T-cell (primary cell): ENCODE measurements around the gene LAYN. TPM values are rescaled to one million over a fixed set of nuclear protein-coding genes. Genes with fewer than 3 reads are reported as not detected.
A peak's percentile ranks its signal among the peaks of the same experiment; 100 is the strongest.

Experiments
- ATAC-seq, 4 experiments: fragments of 200-7000 bp in 3 of 4; fragments of 150-1000 bp in 1 of 4; cut with Tn5 transposase; replicated peaks in 1 of 4; 1 replicate in 3 of 4; 2 replicates in 1 of 4; pipeline ENCODE4 v1.10.0; 2021; ENCODE audit warnings: moderate library complexity in 3 of 4, mild to moderate bottlenecking in 2 of 4, moderate number of reproducible peaks in 1 of 4
- CTCF ChIA-PET, 2 donors: fragments of 300-600 bp; sonication (Branson Sonifier 250); formaldehyde crosslinking; loops; one replicate each; lab custom pipeline; 2022; ENCODE audit warnings: antibody characterized with exemption in 2 of 2; lab: Charles Lee
- POLR2A ChIA-PET, 2 donors: fragments of 300-600 bp; sonication (Branson Sonifier 250); formaldehyde crosslinking; loops; one replicate each; lab custom pipeline; 2022; ENCODE audit warnings: antibody characterized with exemption in 2 of 2; lab: Charles Lee
- DNase-seq, 35 experiments: peaks; one replicate each; pipeline versions ENCODE4 v3.0.0 to v3.0.0-alpha.2; 2013 to 2023
- H3K27ac ChIP-seq: one replicate; pipeline ENCODE4 v1.5.1; 2013; ENCODE audit warnings: low read length
- H3K27me3 ChIP-seq, 2 experiments: replicated peaks in 1 of 2; 1 replicate in 1 of 2; 2 replicates in 1 of 2; pipeline versions ENCODE4 v1.6.1 to v1.7.0; 2013; ENCODE audit warnings: low read length in 1 of 2, mixed read lengths in 1 of 2; ENCODE audit not compliant: control insufficient read depth in 2 of 2, insufficient read depth in 2 of 2; ENCODE audit errors: extremely low read depth in 1 of 2
- H3K36me3 ChIP-seq, 2 donors: 1 replicate in 1 of 2; 2 replicates in 1 of 2; pipeline versions ENCODE4 v1.6.1 to v1.7.0; 2013; ENCODE audit warnings: low read length in 1 of 2; ENCODE audit not compliant: control insufficient read depth in 2 of 2, insufficient read depth in 1 of 2; ENCODE audit errors: extremely low read depth in 1 of 2
- H3K4me1 ChIP-seq, 2 experiments: 1 replicate in 1 of 2; 2 replicates in 1 of 2; pipeline versions ENCODE4 v1.6.1 to v1.7.0; 2013; ENCODE audit warnings: low read length in 2 of 2, mixed read lengths in 1 of 2; ENCODE audit not compliant: insufficient read depth in 2 of 2, control insufficient read depth in 1 of 2; ENCODE audit errors: extremely low read depth in 1 of 2
- H3K4me3 ChIP-seq, 2 donors: 1 replicate in 1 of 2; 2 replicates in 1 of 2; pipeline versions ENCODE4 v1.5.1 to v1.7.0; 2013; ENCODE audit warnings: mild to moderate bottlenecking in 2 of 2, low read length in 1 of 2, moderate library complexity in 1 of 2; ENCODE audit not compliant: control insufficient read depth in 1 of 2; ENCODE audit errors: extremely low read depth in 1 of 2
- H3K9me3 ChIP-seq: 2 replicates; pipeline ENCODE4 v1.7.0; 2013
- H3K27ac Mint-ChIP-seq, 2 donors: one replicate each; pipeline ENCODE4 v1.8.0; 2020 to 2021; ENCODE audit warnings: mild to moderate bottlenecking in 2 of 2, mixed read lengths in 2 of 2
- H3K27me3 Mint-ChIP-seq, 2 donors: one replicate each; pipeline ENCODE4 v1.8.0; 2021 to 2022; ENCODE audit warnings: mixed read lengths in 2 of 2
- H3K36me3 Mint-ChIP-seq: one replicate; pipeline ENCODE4 v1.8.0; 2021; ENCODE audit warnings: mixed read lengths
- H3K4me1 Mint-ChIP-seq, 3 donors: one replicate each; pipeline ENCODE4 v1.8.0; 2020 to 2022; ENCODE audit warnings: mixed read lengths in 3 of 3, mild to moderate bottlenecking in 1 of 3
- H3K4me3 Mint-ChIP-seq, 3 donors: one replicate each; pipeline ENCODE4 v1.8.0; 2020 to 2022; ENCODE audit warnings: mild to moderate bottlenecking in 3 of 3, mixed read lengths in 3 of 3, moderate library complexity in 3 of 3
- H3K9me3 Mint-ChIP-seq, 3 donors: one replicate each; pipeline ENCODE4 v1.8.0; 2020 to 2022; ENCODE audit warnings: mixed read lengths in 3 of 3
- WGBS: methylation state at CpG from one replicate; pipeline ENCODE4 v1.1.5; 2013; ENCODE audit warnings: missing lambda C conversion rate; ENCODE audit not compliant: insufficient coverage; 5-methylcytosine and 5-hydroxymethylcytosine counted together
- total RNA-seq, 35 experiments: library from RNA in 6 of 35; stranded (reverse) in 6 of 35; fragments of 120-200 nt in 1 of 35; gene quantifications; one replicate each; pipeline versions ENCODE4 v1.2.1 to v1.2.4 and lab custom pipeline; 2013 to 2026

Gene LAYN
- total RNA-seq, 5 donors from 2014 or later (not counting 1 experiment from before 2014, with no cell fraction given): 1.0 to 3.5 (median 2.6) TPM

- 10% methylated on average over 33 of the region's 41 CpGs for WGBS
- ATAC-seq: peak in 2 of 4 experiments; percentile 10 to 13
- Mint-ChIP-seq H3K4me3 (peak overlapping the region; percentile 67 to 86 (median 67)), H3K9me3 (no peaks in the 10 kb centered on the region), H3K4me1 (peaks cover 22 to 38% (median 29%) of the 10 kb centered on the region in 3 donors), H3K27me3 (peaks cover 27 to 73% of the 10 kb centered on the region in 2 donors), H3K36me3 (no peaks in the 10 kb centered on the region), H3K27ac (no peak overlapping the region)
- Histone ChIP-seq H3K27me3 (peaks cover 0 to 32% of the 10 kb centered on the region in 2 experiments), H3K27ac (no peak overlapping the region), H3K9me3 (no peaks in the 10 kb centered on the region), H3K36me3 (no peaks in the 10 kb centered on the region), H3K4me3 (peak overlapping the region; percentile 41 to 78), H3K4me1 (peaks cover 12 to 26% of the 10 kb centered on the region in 2 experiments)
- CTCF ChIA-PET: interaction anchor here (0.5 to 0.7 kb wide), 2 partner anchors 10 to 685 kb away, joined by 3 to 4 read pairs; no protein-coding TSS in a partner anchor
- POLR2A ChIA-PET: no interaction called here
- peak in 1 of 35 experiments; percentile 8 for DNase-seq
Measured at GRCh38 chr11:111541254-111542061, 938 bp downstream of the LAYN start.

DNA sequence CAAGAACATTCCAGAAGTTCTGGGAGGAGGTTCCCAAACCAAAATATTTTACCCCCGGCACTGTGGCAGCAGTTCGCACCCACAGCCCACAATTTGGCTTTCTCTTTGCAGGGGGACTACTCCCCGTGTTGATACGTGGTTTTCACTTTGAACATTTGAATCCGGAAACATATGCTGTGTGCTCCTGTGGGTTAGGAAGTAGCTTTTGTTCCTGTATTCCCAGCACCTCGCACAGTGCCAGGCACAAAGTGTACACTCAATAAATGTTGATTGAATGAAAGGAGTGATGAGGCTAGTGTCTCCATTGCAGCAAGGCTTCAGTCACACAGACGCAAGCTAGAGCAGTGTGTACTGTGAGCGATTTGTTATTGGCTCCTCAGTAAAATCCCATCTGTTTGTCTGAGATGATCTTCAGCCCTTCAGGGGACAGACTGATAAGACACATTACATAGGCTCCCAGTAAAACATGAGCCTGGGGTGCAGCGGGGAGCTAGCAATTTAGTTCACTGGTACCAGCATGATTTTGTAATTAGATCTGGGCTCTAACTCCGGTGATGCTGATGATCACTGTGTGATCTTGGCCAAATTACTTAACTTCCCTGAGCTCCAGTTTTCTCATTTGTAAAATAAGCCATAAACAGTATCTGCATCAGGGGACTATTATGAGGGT, 2.2 kb downstream of the LAYN start:
- H3K4me3 Mint-ChIP-seq: peak overlapping the region in 1 of 3 donors; percentile 86
- no peaks in the 10 kb centered on the region for H3K9me3 Mint-ChIP-seq
- H3K9me3 ChIP-seq: no peaks in the 10 kb centered on the region
- peaks cover 20 to 67% of the 10 kb centered on the region in 2 donors for H3K27me3 Mint-ChIP-seq
- peaks cover 12 to 26% of the 10 kb centered on the region in 2 experiments for H3K4me1 ChIP-seq
- DNase-seq (peak in 1 of 35 experiments; percentile 13), ATAC-seq (no peak)
- no peak overlapping the region for H3K4me3 ChIP-seq
- ChIA-PET POLR2A (no interaction called here), CTCF (interaction anchor here (0.7 to 0.9 kb wide), 3 partner anchors 9 to 299 kb away, joined by 3 read pairs; no protein-coding TSS in a partner anchor)
- no peaks in the 10 kb centered on the region for H3K36me3 ChIP-seq
- H3K27ac Mint-ChIP-seq: no peak overlapping the region
- no peaks in the 10 kb centered on the region for H3K36me3 Mint-ChIP-seq
- WGBS: 53% methylated on average over 7 of the region's 10 CpGs
- peaks cover 0 to 32% of the 10 kb centered on the region in 2 experiments for H3K27me3 ChIP-seq
- peaks cover 22 to 38% (median 29%) of the 10 kb centered on the region in 3 donors for H3K4me1 Mint-ChIP-seq
- no peak overlapping the region for H3K27ac ChIP-seq

GRCh38 chr11:111548525-111548924, 8.0 kb downstream of the LAYN start:
- ATAC-seq (no peak), DNase-seq (no peak)
- WGBS: no CpG with 5 or more reads among the region's 2 CpGs
- ChIA-PET CTCF (no interaction called here), POLR2A (no interaction called here)
- Histone ChIP-seq H3K27me3 (peaks cover 0 to 6% of the 10 kb centered on the region in 2 experiments), H3K27ac (no peak overlapping the region), H3K4me3 (no peak overlapping the region), H3K4me1 (no peaks in the 10 kb centered on the region), H3K36me3 (no peaks in the 10 kb centered on the region), H3K9me3 (no peaks in the 10 kb centered on the region)
- H3K9me3 Mint-ChIP-seq: no peaks in the 10 kb centered on the region
- H3K36me3 Mint-ChIP-seq: no peaks in the 10 kb centered on the region
- no peak overlapping the region for H3K27ac Mint-ChIP-seq
- no peaks in the 10 kb centered on the region for H3K4me1 Mint-ChIP-seq
- no peak overlapping the region for H3K4me3 Mint-ChIP-seq
- peaks cover 7 to 32% of the 10 kb centered on the region in 2 donors for H3K27me3 Mint-ChIP-seq

- no peaks in the 10 kb centered on the region for H3K9me3 ChIP-seq
- H3K27me3 Mint-ChIP-seq: peaks cover 7 to 26% of the 10 kb centered on the region in 2 donors
- H3K9me3 Mint-ChIP-seq: no peaks in the 10 kb centered on the region
- ChIA-PET CTCF (no interaction called here), POLR2A (interaction anchor here in 1 of 2 donors (0.6 kb wide), 1 partner anchor 34 kb away, joined by 3 read pairs; no protein-coding TSS in a partner anchor)
- H3K4me3 ChIP-seq: no peak overlapping the region
- no peak overlapping the region for H3K27ac ChIP-seq
- H3K36me3 Mint-ChIP-seq: no peaks in the 10 kb centered on the region
- 85% methylated on average over 7 of the region's 11 CpGs for whole genome bisulfite sequencing
- H3K4me1 ChIP-seq: no peaks in the 10 kb centered on the region
- no peak overlapping the region for H3K4me3 Mint-ChIP-seq
- H3K27me3 ChIP-seq: peaks cover 0 to 2% of the 10 kb centered on the region in 2 experiments
- DNase-seq: no peak
- no peaks in the 10 kb centered on the region for H3K4me1 Mint-ChIP-seq
- H3K36me3 ChIP-seq: no peaks in the 10 kb centered on the region
- ATAC-seq: no peak
- H3K27ac Mint-ChIP-seq: no peak overlapping the region
Measured at GRCh38 chr11:111549196-111549868, 8.8 kb downstream of the LAYN start.

GRCh38 chr11:111549869-111550203, 9.3 kb downstream of the LAYN start:
- ChIA-PET POLR2A (interaction anchor here in 1 of 2 donors (0.6 kb wide), 1 partner anchor 34 kb away, joined by 3 read pairs; no protein-coding TSS in a partner anchor), CTCF (no interaction called here)
- no peaks in the 10 kb centered on the region for H3K36me3 Mint-ChIP-seq
- H3K9me3 Mint-ChIP-seq: no peaks in the 10 kb centered on the region
- no peak overlapping the region for H3K27ac Mint-ChIP-seq
- H3K27me3 Mint-ChIP-seq: peaks cover 7 to 24% of the 10 kb centered on the region in 2 donors
- DNase-seq (no peak), ATAC-seq (no peak)
- H3K27me3 ChIP-seq: peaks cover 0 to 2% of the 10 kb centered on the region in 2 experiments
- no peaks in the 10 kb centered on the region for H3K9me3 ChIP-seq
- no peak overlapping the region for H3K4me3 Mint-ChIP-seq
- H3K36me3 ChIP-seq: no peaks in the 10 kb centered on the region
- 57% methylated on average over 1 of the region's 3 CpGs for WGBS
- H3K27ac ChIP-seq: no peak overlapping the region
- H3K4me1 ChIP-seq: no peaks in the 10 kb centered on the region
- no peak overlapping the region for H3K4me3 ChIP-seq
- no peaks in the 10 kb centered on the region for H3K4me1 Mint-ChIP-seq

DNA sequence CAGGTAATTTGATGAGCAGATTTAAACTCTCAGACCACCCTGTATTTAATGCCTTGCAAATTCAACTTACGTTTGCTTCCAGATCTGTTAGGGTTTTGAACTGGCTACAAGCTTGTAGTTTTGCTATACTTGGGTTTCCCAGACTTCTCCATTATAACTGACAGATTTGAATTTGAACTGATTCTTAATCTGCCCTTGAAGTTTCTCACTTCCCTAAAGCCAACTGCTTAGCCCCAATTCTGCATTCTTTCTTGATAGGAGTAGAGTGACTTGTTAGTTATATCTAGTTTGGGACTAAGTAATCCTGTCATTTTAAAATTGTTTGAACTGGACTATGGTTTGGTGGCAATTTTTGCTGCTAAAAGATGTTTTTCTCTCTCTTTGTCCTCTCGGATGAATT, 9.7 kb downstream of the LAYN start:
- Histone ChIP-seq H3K36me3 (no peaks in the 10 kb centered on the region), H3K27ac (no peak overlapping the region), H3K27me3 (peaks cover 0 to 2% of the 10 kb centered on the region in 2 experiments), H3K4me1 (no peaks in the 10 kb centered on the region), H3K4me3 (no peak overlapping the region), H3K9me3 (no peaks in the 10 kb centered on the region)
- peaks cover 7 to 20% of the 10 kb centered on the region in 2 donors for H3K27me3 Mint-ChIP-seq
- WGBS: no CpG with 5 or more reads among the region's 2 CpGs
- CTCF ChIA-PET: interaction anchor here in 1 of 2 donors (1.4 kb wide), 1 partner anchor 13 kb away, joined by 3 read pairs; no protein-coding TSS in a partner anchor
- no peak overlapping the region for H3K4me3 Mint-ChIP-seq
- H3K4me1 Mint-ChIP-seq: no peaks in the 10 kb centered on the region
- POLR2A ChIA-PET: interaction anchor here in 1 of 2 donors (0.6 kb wide), 1 partner anchor 34 kb away, joined by 3 read pairs; no protein-coding TSS in a partner anchor
- DNase-seq (no peak), ATAC-seq (no peak)
- H3K9me3 Mint-ChIP-seq: peaks cover 0 to 1% (median under 1%) of the 10 kb centered on the region in 3 donors
- H3K27ac Mint-ChIP-seq: no peak overlapping the region
- H3K36me3 Mint-ChIP-seq: no peaks in the 10 kb centered on the region
